Measurements from ENCODE around the gene STK39.

The STK39 gene

GRCh38 chr2:168256448-168256847 lies 9.1 kb upstream of the STK39 start:
- DNase-seq (no peak), ATAC-seq (ENCODE audit: insufficient read depth, low read depth) (no peak)
- Histone ChIP-seq H3K4me1 (ENCODE audit: insufficient read depth, low read length) (no peaks in the 10 kb centered on the region), H4K20me1 (ENCODE audit: insufficient read depth, low read length) (no peaks in the 10 kb centered on the region), H3K27me3 (ENCODE audit: insufficient read depth, low read length, poor library complexity) (no peaks in the 10 kb centered on the region), H3K36me3 (ENCODE audit: insufficient read depth, low read length) (no peaks in the 10 kb centered on the region), H3K9ac (ENCODE audit: low read depth, low read length) (no peak overlapping the region), H3K4me2 (ENCODE audit: insufficient read depth, low read length) (no peak overlapping the region), H3K4me3 (ENCODE audit: low read depth in 1 of 2, low read length in 2 of 2) (no peak overlapping the region), H3K79me2 (ENCODE audit: insufficient read depth, low read length) (no peaks in the 10 kb centered on the region), H2AFZ (ENCODE audit: low read depth, low read length) (no peak overlapping the region), H3K9me3 (ENCODE audit: insufficient read depth, low read length, severe bottlenecking) (peaks cover 2% of the 10 kb centered on the region), H3K27ac (ENCODE audit: low read length) (no peak overlapping the region)
- TF ChIP-seq CTCF (IDR thresholded peaks at IDR 0.05; ENCODE audit: borderline replicate concordance, extremely low read depth, low read length, poor library complexity, severe bottlenecking), result no peak
- TF ChIP-seq EZH2 (IDR thresholded peaks at IDR 0.05; ENCODE audit: borderline replicate concordance, low read depth, low read length, severe bottlenecking), result no peak

- no peak overlapping the region for H3K4me2 ChIP-seq (ENCODE audit: insufficient read depth, low read length)
- no peaks in the 10 kb centered on the region for H3K36me3 ChIP-seq (ENCODE audit: insufficient read depth, low read length)
- H3K27me3 ChIP-seq (ENCODE audit: insufficient read depth, low read length, poor library complexity), result no peaks in the 10 kb centered on the region
- H3K79me2 ChIP-seq (ENCODE audit: insufficient read depth, low read length), result no peaks in the 10 kb centered on the region
- H3K4me1 ChIP-seq (ENCODE audit: insufficient read depth, low read length), result no peaks in the 10 kb centered on the region
- no peak overlapping the region for H3K4me3 ChIP-seq (ENCODE audit: low read depth in 1 of 2, low read length in 2 of 2)
- H4K20me1 ChIP-seq (ENCODE audit: insufficient read depth, low read length), result no peaks in the 10 kb centered on the region
- no peak overlapping the region for H3K9ac ChIP-seq (ENCODE audit: low read depth, low read length)
- peaks cover 2% of the 10 kb centered on the region for H3K9me3 ChIP-seq (ENCODE audit: insufficient read depth, low read length, severe bottlenecking)
- ATAC-seq (ENCODE audit: insufficient read depth, low read depth) (no peak), DNase-seq (no peak)
- TF ChIP-seq EZH2 (IDR thresholded peaks at IDR 0.05; ENCODE audit: borderline replicate concordance, low read depth, low read length, severe bottlenecking) (no peak), CTCF (IDR thresholded peaks at IDR 0.05; ENCODE audit: borderline replicate concordance, extremely low read depth, low read length, poor library complexity, severe bottlenecking) (no peak)
- no peak overlapping the region for H3K27ac ChIP-seq (ENCODE audit: low read length)
- H2AFZ ChIP-seq (ENCODE audit: low read depth, low read length), result no peak overlapping the region
Measured at GRCh38 chr2:168255866-168256265, 8.5 kb upstream of the STK39 start.

- Histone ChIP-seq H3K4me1 (ENCODE audit: insufficient read depth, low read length) (no peaks in the 10 kb centered on the region), H3K27ac (ENCODE audit: low read length) (no peak overlapping the region), H4K20me1 (ENCODE audit: insufficient read depth, low read length) (no peaks in the 10 kb centered on the region), H3K79me2 (ENCODE audit: insufficient read depth, low read length) (no peaks in the 10 kb centered on the region), H3K27me3 (ENCODE audit: insufficient read depth, low read length, poor library complexity) (no peaks in the 10 kb centered on the region), H3K4me3 (ENCODE audit: low read depth in 1 of 2, low read length in 2 of 2) (no peak overlapping the region), H3K9me3 (ENCODE audit: insufficient read depth, low read length, severe bottlenecking) (peaks cover 2% of the 10 kb centered on the region), H3K9ac (ENCODE audit: low read depth, low read length) (no peak overlapping the region), H3K4me2 (ENCODE audit: insufficient read depth, low read length) (no peak overlapping the region), H2AFZ (ENCODE audit: low read depth, low read length) (no peak overlapping the region), H3K36me3 (ENCODE audit: insufficient read depth, low read length) (no peaks in the 10 kb centered on the region)
- no peak for DNase-seq
- no peak for ATAC-seq (ENCODE audit: insufficient read depth, low read depth)
- TF ChIP-seq CTCF (IDR thresholded peaks at IDR 0.05; ENCODE audit: borderline replicate concordance, extremely low read depth, low read length, poor library complexity, severe bottlenecking), result no peak
- no peak for TF ChIP-seq EZH2 (IDR thresholded peaks at IDR 0.05; ENCODE audit: borderline replicate concordance, low read depth, low read length, severe bottlenecking)
Measured at GRCh38 chr2:168255103-168255502, 7.7 kb upstream of the STK39 start.
